ENCODE results near the gene PFDN6. TPM values are rescaled to one million over a fixed set of nuclear protein-coding genes. Genes with fewer than 3 reads are reported as not detected.

The PFDN6 gene
- total and polyA plus RNA-seq, 9 of the 15 experiments (the other 6 are each of a cell fraction or from before 2014, with no cell fraction given), result 6.8 to 475 (median 216) TPM

GRCh38 chr6:33290459-33290858 lies 1.1 kb downstream of the PFDN6 start (continued):
- peak; percentile 43; the same call in 1 of the 2 replicates for TF ChIP-seq POLR2G (IDR thresholded peaks at IDR 0.05; ENCODE audit: low read depth, low read length)
- TF ChIP-seq SOX6 (IDR thresholded peaks at IDR 0.05), result no peak
- TF ChIP-seq RNF219 (CRISPR knock-in tag; IDR thresholded peaks at IDR 0.05), result 0 out of 2 replicates have a peak, but pooled peaks have one; percentile 40
- no peak for TF ChIP-seq ZNF639 (CRISPR knock-in tag; conservative IDR thresholded peaks at IDR 0.05 in 1 of 2, IDR thresholded peaks at IDR 0.05 in 1 of 2)
- TF ChIP-seq SMARCB1 (IDR thresholded peaks at IDR 0.05; ENCODE audit: insufficient read length, low read depth), result no peak
- TF ChIP-seq FOXM1 (IDR thresholded peaks at IDR 0.05; ENCODE audit: low read depth), result no peak
- TF ChIP-seq FOXM1 (CRISPR knock-in tag; IDR thresholded peaks at IDR 0.05; ENCODE audit: low read depth), result no peak
- TF ChIP-seq THAP7 (CRISPR knock-in tag; IDR thresholded peaks at IDR 0.05), result no peak
- no peak for TF ChIP-seq SREBF2 (CRISPR knock-in tag; IDR thresholded peaks at IDR 0.05)
- no peak for TF ChIP-seq ZFX (CRISPR knock-in tag; IDR thresholded peaks at IDR 0.05)
- TF ChIP-seq SMAD4 (CRISPR knock-in tag; conservative IDR thresholded peaks at IDR 0.05), result no peak
- no peak for TF ChIP-seq SNIP1 (IDR thresholded peaks at IDR 0.05; ENCODE audit: low read depth)
- no peak for TF ChIP-seq CXXC5 (CRISPR knock-in tag; IDR thresholded peaks at IDR 0.05)
- no peak for TF ChIP-seq KHSRP (IDR thresholded peaks at IDR 0.05)
- peak; percentile 5; the same call in 1 of the 2 replicates for TF ChIP-seq RBFOX2 (IDR thresholded peaks at IDR 0.05; ENCODE audit: low read depth, low read length)
- TF ChIP-seq SUPT5H (IDR thresholded peaks at IDR 0.05), result peak; percentile 59; the same call in 1 of the 2 replicates
- TF ChIP-seq BCOR (IDR thresholded peaks at IDR 0.05), result no peak
- TF ChIP-seq KDM4B (IDR thresholded peaks at IDR 0.05; ENCODE audit: borderline replicate concordance in 2 of 2, low read depth in 1 of 2), result no peak
- no peak for TF ChIP-seq ESRRA (IDR thresholded peaks at IDR 0.05; ENCODE audit: borderline replicate concordance, low read depth)
- TF ChIP-seq TFAP4 (CRISPR knock-in tag; IDR thresholded peaks at IDR 0.05; ENCODE audit: borderline replicate concordance), result no peak
- no peak for TF ChIP-seq BACH1 (tag; IDR thresholded peaks at IDR 0.05)
- TF ChIP-seq MCM3 (IDR thresholded peaks at IDR 0.05), result no peak

Measured in K562 (cell line).